ENCODE measurements around the gene CEP85L.
"Not testable (repeated sequence)": the region's sequence is repeated elsewhere in the genome, so short reads cannot be mapped to it uniquely, and the experiment has no call there.

CEP85L gene

DNA sequence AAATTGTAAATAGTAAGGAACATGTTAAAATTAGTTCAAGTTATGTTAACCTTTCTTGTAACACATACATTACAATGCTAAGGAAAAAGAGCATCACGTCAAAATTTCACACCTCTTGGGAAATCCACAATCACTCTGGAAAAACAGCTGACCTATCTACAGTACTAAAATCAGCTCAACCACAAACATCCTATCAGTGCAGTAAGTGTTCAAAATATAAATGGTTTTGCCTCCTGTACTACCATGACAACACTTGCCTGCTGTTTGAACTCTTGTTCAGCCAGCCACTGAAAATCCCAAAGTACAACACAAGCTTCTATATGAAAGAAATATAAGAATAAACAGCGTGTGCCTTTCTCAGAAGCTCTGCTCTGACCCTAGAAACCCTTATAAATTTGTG is 186.8 kb downstream of the CEP85L start:
- H3K9ac ChIP-seq (ENCODE audit: low read length), result no peak overlapping the region
- H3K9me3 ChIP-seq (ENCODE audit: control insufficient read depth, insufficient read depth, low read depth, low read length), result no peaks in the 10 kb centered on the region
- no peak overlapping the region for H3K4me3 ChIP-seq (ENCODE audit: low read depth, low read length)
- H3K27ac ChIP-seq (ENCODE audit: low read depth, low read length), result no peak overlapping the region
- H3K4me1 ChIP-seq (ENCODE audit: control insufficient read depth, insufficient read depth, low read length), result no peaks in the 10 kb centered on the region
- H3K27me3 ChIP-seq (ENCODE audit: control insufficient read depth, insufficient read depth, low read length), result no peaks in the 10 kb centered on the region
- H3K36me3 ChIP-seq (ENCODE audit: control insufficient read depth, insufficient read depth, low read length), result no peaks in the 10 kb centered on the region

DNA sequence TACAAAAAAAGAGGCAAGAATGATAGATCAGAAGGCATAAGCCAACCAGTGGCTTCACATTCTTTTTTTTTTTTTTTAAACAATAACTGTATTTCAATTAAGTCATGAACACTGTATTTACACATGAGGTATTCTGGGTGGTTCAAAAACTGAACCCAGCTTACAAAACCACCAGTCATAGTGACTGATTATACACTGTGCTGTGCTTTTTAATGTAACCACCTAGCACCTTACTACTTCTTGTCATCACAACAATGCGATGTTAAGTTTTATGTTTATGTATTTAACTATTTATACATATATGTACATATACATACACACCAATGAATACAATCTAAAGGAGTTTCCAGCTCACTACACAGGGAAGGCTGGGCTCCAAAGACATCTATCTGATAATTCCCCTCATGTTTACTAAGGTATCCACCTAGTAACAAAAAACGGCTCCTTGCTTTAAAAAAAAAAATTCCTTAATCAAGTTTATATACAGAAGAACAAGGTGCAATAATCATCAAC is 190.4 kb downstream of the CEP85L start:
- no peaks in the 10 kb centered on the region for H3K36me3 ChIP-seq (ENCODE audit: control insufficient read depth, insufficient read depth, low read length)
- H3K9me3 ChIP-seq (ENCODE audit: control insufficient read depth, insufficient read depth, low read depth, low read length), result no peaks in the 10 kb centered on the region
- no peak overlapping the region for H3K27ac ChIP-seq (ENCODE audit: low read depth, low read length)
- H3K4me1 ChIP-seq (ENCODE audit: control insufficient read depth, insufficient read depth, low read length), result no peaks in the 10 kb centered on the region
- no peak overlapping the region for H3K9ac ChIP-seq (ENCODE audit: low read length)
- no peaks in the 10 kb centered on the region for H3K27me3 ChIP-seq (ENCODE audit: control insufficient read depth, insufficient read depth, low read length)
- no peak overlapping the region for H3K4me3 ChIP-seq (ENCODE audit: low read depth, low read length)

DNA sequence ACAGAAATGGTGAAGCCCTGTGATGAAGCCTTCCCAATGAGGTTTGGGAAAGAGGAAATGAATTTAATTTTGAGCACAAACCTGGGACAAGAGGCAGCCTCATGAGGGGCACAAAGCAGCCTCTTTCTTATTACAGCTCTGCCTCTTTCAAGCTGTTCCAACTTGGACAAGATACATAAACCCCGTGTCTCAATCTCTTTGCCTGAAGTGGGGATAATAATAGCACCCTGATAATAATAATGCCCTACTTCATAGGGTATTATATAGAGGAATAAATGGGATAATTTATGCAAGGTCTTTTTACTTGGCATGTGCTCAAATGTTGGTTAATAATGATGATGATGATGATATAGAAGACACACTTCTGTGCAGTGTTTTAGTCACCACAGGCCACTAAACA is 194.4 kb downstream of the CEP85L start:
- Histone ChIP-seq H3K27ac (ENCODE audit: low read depth, low read length) (no peak overlapping the region), H3K9me3 (ENCODE audit: control insufficient read depth, insufficient read depth, low read depth, low read length) (peaks cover 25% of the 10 kb centered on the region), H3K4me3 (ENCODE audit: low read depth, low read length) (no peak overlapping the region), H3K4me1 (ENCODE audit: control insufficient read depth, insufficient read depth, low read length) (no peaks in the 10 kb centered on the region), H3K27me3 (ENCODE audit: control insufficient read depth, insufficient read depth, low read length) (no peaks in the 10 kb centered on the region), H3K36me3 (ENCODE audit: control insufficient read depth, insufficient read depth, low read length) (no peaks in the 10 kb centered on the region), H3K9ac (ENCODE audit: low read length) (no peak overlapping the region)

DNA sequence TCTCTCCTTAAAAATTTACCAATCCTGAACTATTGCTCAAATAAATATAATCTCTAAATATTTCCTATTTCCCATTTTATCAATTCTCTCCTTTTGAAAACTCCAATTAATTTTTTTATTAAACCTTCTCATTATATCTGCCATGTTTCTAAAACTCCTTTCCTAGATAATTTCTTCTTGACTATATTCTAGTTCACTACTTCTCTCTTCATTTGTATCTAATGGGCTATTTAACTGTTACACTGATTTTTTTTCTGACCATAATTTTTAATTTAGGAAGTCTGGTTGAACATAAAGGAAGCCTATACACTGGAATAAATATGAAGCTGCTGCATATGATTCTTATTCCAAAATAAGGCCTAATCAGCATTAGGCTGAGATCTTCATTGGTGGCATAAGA is 199.6 kb downstream of the CEP85L start:
- Histone ChIP-seq H3K9me3 (ENCODE audit: control insufficient read depth, insufficient read depth, low read depth, low read length) (peaks cover 47% of the 10 kb centered on the region), H3K27ac (ENCODE audit: low read depth, low read length) (no peak overlapping the region), H3K4me3 (ENCODE audit: low read depth, low read length) (no peak overlapping the region), H3K9ac (ENCODE audit: low read length) (no peak overlapping the region), H3K4me1 (ENCODE audit: control insufficient read depth, insufficient read depth, low read length) (no peaks in the 10 kb centered on the region), H3K27me3 (ENCODE audit: control insufficient read depth, insufficient read depth, low read length) (no peaks in the 10 kb centered on the region), H3K36me3 (ENCODE audit: control insufficient read depth, insufficient read depth, low read length) (no peaks in the 10 kb centered on the region)

DNA sequence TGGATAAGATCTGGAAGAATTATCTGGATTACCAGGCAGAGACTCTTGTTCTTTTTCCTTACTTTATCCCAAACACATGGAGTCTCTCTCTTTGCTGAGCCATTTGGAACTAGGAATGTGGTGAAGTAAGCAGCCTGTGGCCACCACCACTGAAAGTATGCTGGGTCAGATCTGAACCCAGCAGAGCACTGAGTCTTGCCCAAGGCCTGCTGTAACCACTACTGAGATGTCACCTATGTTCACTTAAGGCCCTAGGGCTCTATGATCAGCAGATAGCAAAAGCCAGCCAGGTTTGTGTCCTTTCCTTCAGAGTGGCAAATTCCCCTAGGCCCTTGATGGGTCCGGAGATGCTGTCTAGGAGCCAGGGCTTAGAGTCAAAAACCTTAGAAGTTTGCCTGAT is 206.6 kb downstream of the CEP85L start:
- no peak overlapping the region for H3K27ac ChIP-seq (ENCODE audit: low read depth, low read length)
- H3K4me3 ChIP-seq (ENCODE audit: low read depth, low read length), result no peak overlapping the region
- no peaks in the 10 kb centered on the region for H3K27me3 ChIP-seq (ENCODE audit: control insufficient read depth, insufficient read depth, low read length)
- peaks cover 14% of the 10 kb centered on the region; the same call in 1 of the 2 replicates for H3K9me3 ChIP-seq (ENCODE audit: control insufficient read depth, insufficient read depth, low read depth, low read length)
- H3K9ac ChIP-seq (ENCODE audit: low read length), result no peak overlapping the region
- H3K4me1 ChIP-seq (ENCODE audit: control insufficient read depth, insufficient read depth, low read length), result no peaks in the 10 kb centered on the region
- no peaks in the 10 kb centered on the region for H3K36me3 ChIP-seq (ENCODE audit: control insufficient read depth, insufficient read depth, low read length)

DNA sequence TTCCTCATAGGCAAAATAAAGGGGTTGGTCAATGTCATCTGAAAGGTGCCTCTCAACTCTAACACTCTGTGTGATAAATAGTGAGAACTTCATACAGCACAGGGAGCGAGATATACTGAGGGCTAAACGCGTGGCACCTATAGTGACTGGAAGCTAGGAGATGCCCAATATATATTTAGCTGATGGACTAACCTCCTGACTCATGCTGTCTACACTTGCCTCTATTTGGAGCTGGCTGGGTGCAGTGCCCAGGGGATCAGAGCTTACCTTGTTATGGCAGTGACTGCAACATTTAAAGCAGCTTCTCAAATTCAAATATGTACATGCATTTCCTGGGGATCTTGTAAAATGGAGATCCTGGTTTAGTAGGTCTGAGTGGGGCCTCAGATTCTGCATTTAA is 214.9 kb downstream of the CEP85L start:
- Histone ChIP-seq H3K27me3 (ENCODE audit: control insufficient read depth, insufficient read depth, low read length) (no peaks in the 10 kb centered on the region), H3K4me1 (ENCODE audit: control insufficient read depth, insufficient read depth, low read length) (no peaks in the 10 kb centered on the region), H3K9ac (ENCODE audit: low read length) (no peak overlapping the region), H3K4me3 (ENCODE audit: low read depth, low read length) (no peak overlapping the region), H3K36me3 (ENCODE audit: control insufficient read depth, insufficient read depth, low read length) (no peaks in the 10 kb centered on the region), H3K27ac (ENCODE audit: low read depth, low read length) (no peak overlapping the region), H3K9me3 (ENCODE audit: control insufficient read depth, insufficient read depth, low read depth, low read length) (no peaks in the 10 kb centered on the region)

DNA sequence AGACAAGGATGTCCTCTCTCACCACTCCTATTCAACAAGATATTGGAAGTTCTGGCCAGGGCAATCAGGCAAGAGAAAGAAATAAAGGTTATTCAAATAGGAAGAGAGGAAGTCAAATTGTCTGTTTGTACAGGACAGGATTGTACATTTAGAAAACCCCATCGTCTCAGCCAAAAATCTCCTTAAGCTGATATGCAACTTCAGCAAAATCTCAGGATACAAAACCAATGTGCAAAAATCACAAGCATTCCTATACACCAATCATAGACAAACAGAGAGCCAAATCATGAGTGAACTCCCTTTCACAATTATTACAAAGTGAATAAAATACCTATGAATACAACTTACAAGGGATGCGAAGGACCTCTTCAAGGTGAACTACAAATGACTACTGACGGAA is 217.2 kb downstream of the CEP85L start:
- H3K9ac ChIP-seq (ENCODE audit: low read length); H3K4me3 ChIP-seq (ENCODE audit: low read depth, low read length); H3K36me3 ChIP-seq (ENCODE audit: control insufficient read depth, insufficient read depth, low read length); H3K9me3 ChIP-seq (ENCODE audit: control insufficient read depth, insufficient read depth, low read depth, low read length); H3K4me1 ChIP-seq (ENCODE audit: control insufficient read depth, insufficient read depth, low read length); H3K27ac ChIP-seq (ENCODE audit: low read depth, low read length); H3K27me3 ChIP-seq (ENCODE audit: control insufficient read depth, insufficient read depth, low read length): not testable (repeated sequence)

DNA sequence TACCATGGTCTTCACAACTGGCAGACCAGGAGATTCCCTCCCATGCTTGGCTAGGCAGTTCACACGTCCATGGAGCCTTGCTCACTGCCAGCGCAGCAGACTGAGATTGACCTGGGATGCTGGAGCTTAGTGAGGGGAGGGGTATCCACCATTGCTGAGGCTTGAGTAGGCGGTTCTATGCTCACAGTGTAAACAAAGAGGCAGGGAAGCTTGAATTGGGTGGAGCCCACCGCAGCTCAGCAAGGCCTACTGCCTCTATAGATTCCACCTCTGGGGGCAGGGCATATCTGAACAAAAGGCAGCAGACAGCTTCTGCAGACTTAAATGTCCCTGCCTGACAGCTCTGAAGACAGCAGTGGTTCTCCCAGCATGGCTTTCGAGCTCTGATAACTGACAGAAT is 230.1 kb downstream of the CEP85L start:
- H3K4me1 ChIP-seq (ENCODE audit: control insufficient read depth, insufficient read depth, low read length); H3K4me3 ChIP-seq (ENCODE audit: low read depth, low read length); H3K9ac ChIP-seq (ENCODE audit: low read length); H3K27me3 ChIP-seq (ENCODE audit: control insufficient read depth, insufficient read depth, low read length); H3K9me3 ChIP-seq (ENCODE audit: control insufficient read depth, insufficient read depth, low read depth, low read length); H3K36me3 ChIP-seq (ENCODE audit: control insufficient read depth, insufficient read depth, low read length); H3K27ac ChIP-seq (ENCODE audit: low read depth, low read length): not testable (repeated sequence)

DNA sequence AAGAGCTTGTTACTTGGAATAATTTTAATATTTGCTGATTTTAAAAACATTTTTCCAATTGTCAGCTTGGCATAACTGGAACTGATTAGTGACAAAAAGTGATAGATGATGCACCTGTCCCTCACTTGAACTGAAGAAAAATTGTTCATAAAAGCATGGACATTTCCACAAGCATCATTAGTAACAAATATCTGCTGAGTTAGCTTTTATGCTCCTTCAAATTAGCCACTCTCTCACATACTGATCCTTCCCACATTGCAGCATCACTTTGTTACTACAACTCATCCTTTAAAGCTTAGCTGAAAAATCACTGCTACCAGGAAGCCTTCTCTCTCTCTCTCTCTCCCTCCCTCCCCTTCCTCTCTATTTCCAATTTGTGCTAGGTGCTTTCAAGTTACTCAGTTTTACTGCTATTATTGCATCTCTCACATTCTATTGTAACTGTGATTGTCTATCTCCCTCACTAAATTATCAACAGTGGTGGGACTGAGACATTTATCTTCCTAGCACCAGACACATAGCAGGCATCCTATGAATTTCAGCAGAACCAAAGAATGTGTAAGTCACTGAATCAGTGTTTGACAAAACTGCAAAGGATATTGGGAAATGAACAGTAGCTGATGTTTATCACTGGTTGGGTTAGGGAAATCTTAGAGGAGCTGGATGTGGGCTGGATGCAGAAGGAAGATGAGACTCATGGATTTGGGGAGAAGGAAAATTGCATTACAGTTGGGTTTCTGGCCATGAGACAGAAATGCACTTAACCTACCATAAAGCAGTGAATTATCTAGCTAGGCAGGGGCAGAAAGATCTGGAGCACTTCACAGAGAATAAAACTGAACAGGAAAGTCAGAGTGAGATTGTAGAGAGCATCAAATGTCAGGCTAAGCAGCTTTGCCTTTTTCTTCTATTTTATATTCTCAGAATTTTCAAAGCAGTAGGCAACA is 231.7 kb downstream of the CEP85L start:
- Histone ChIP-seq H3K36me3 (ENCODE audit: control insufficient read depth, insufficient read depth, low read length) (no peaks in the 10 kb centered on the region), H3K9me3 (ENCODE audit: control insufficient read depth, insufficient read depth, low read depth, low read length) (no peaks in the 10 kb centered on the region), H3K4me1 (ENCODE audit: control insufficient read depth, insufficient read depth, low read length) (no peaks in the 10 kb centered on the region), H3K27ac (ENCODE audit: low read depth, low read length) (no peak overlapping the region), H3K27me3 (ENCODE audit: control insufficient read depth, insufficient read depth, low read length) (no peaks in the 10 kb centered on the region), H3K9ac (ENCODE audit: low read length) (no peak overlapping the region), H3K4me3 (ENCODE audit: low read depth, low read length) (no peak overlapping the region)
